PC-3 (cell line): ENCODE measurements around the gene BEX5. TPM values are rescaled to one million over a fixed set of nuclear protein-coding genes. Genes with fewer than 3 reads are reported as not detected.
"Not testable (repeated sequence)": the region's sequence is repeated elsewhere in the genome, so short reads cannot be mapped to it uniquely, and the experiment has no call there.

ENCODE experiments used
- ATAC-seq: fragments of 200-7000 bp; cut with Tn5 transposase; 2 replicates; pipeline ENCODE4 v1.9.1; 2020; ENCODE audit warnings: mild to moderate bottlenecking, moderate library complexity
- BruUV-seq: library from RNA; stranded (reverse); fragments of 400-500 nt; replicated peaks from 2 replicates; lab custom pipeline; 2021; lab: Mats Ljungman, UMichigan
- CTCF ChIA-PET: fragments of 300-600 bp; sonication (Branson Sonifier 250); formaldehyde crosslinking; loops from one replicate; lab custom pipeline; 2022; ENCODE audit warnings: antibody characterized with exemption; lab: Charles Lee
- POLR2A ChIA-PET: fragments of 300-600 bp; sonication (Branson Sonifier 250); formaldehyde crosslinking; loops from one replicate; lab custom pipeline; 2022; ENCODE audit warnings: antibody characterized with exemption; ENCODE audit not compliant: unreplicated experiment; lab: Charles Lee
- DNase-seq: peaks from one replicate; pipeline ENCODE4 v3.0.0-alpha.2; 2015
- H2AFZ ChIP-seq: fragments of 300-600 bp; sonication (generic); 2 replicates; pipeline ENCODE4 v1.6.0; 2016; ENCODE audit warnings: antibody characterized with exemption, low read length
- H3F3A ChIP-seq: fragments of 300-600 bp; sonication (generic); one replicate; pipeline ENCODE4 v1.6.0; 2017; ENCODE audit warnings: antibody characterized with exemption, low read length, control low read depth, mild to moderate bottlenecking; ENCODE audit not compliant: unreplicated experiment
- H3K27ac ChIP-seq: fragments of 300-600 bp; sonication (generic); 2 replicates; pipeline ENCODE4 v1.5.1; 2016; ENCODE audit warnings: mild to moderate bottlenecking, low read length
- H3K27me3 ChIP-seq: fragments of 300-600 bp; sonication (generic); 2 replicates; pipeline ENCODE4 v1.6.1; 2016; ENCODE audit warnings: low read length, mixed read lengths
- H3K36me3 ChIP-seq: fragments of 300-600 bp; sonication (generic); 2 replicates; pipeline ENCODE4 v1.6.1; 2016; ENCODE audit warnings: low read depth, mixed run types, low read length, mixed read lengths
- H3K4me1 ChIP-seq: fragments of 300-600 bp; sonication (generic); 2 replicates; pipeline ENCODE4 v1.5.1; 2016; ENCODE audit warnings: low read length; ENCODE audit not compliant: insufficient read depth
- H3K4me2 ChIP-seq: fragments of 300-600 bp; sonication (generic); 2 replicates; pipeline ENCODE4 v1.6.0; 2016; ENCODE audit warnings: low read length
- H3K4me3 ChIP-seq: fragments of 300-600 bp; sonication (generic); 2 replicates; pipeline ENCODE4 v1.5.1; 2016; ENCODE audit warnings: mild to moderate bottlenecking, low read length, mixed read lengths
- H3K79me2 ChIP-seq: fragments of 300-600 bp; sonication (generic); 2 replicates; pipeline ENCODE4 v1.6.1; 2017; ENCODE audit warnings: low read length, mixed read lengths
- H3K9ac ChIP-seq: fragments of 300-600 bp; sonication (generic); 2 replicates; pipeline ENCODE4 v1.6.0; 2016; ENCODE audit warnings: mild to moderate bottlenecking, low read length
- H3K9me2 ChIP-seq: fragments of 300-600 bp; sonication (generic); replicated peaks from 2 replicates; pipeline ENCODE4 v1.6.1; 2016; ENCODE audit warnings: mixed run types, low read length, mixed read lengths
- H3K9me3 ChIP-seq: fragments of 300-600 bp; sonication (generic); 2 replicates; pipeline ENCODE4 v1.6.1; 2016; ENCODE audit warnings: low read length, mixed read lengths
- H4K20me1 ChIP-seq: fragments of 300-600 bp; sonication (generic); 2 replicates; pipeline ENCODE4 v1.6.1; 2016; ENCODE audit warnings: low read length, mixed read lengths
- EZH2 ChIP-seq: fragments of 300-600 bp; sonication (generic); IDR thresholded peaks from one replicate; pipeline ENCODE4 v1.6.1; 2017; ENCODE audit warnings: antibody characterized with exemption, mild to moderate bottlenecking, low read length; ENCODE audit not compliant: unreplicated experiment
- EZH2phosphoT487 ChIP-seq: fragments of 300-600 bp; sonication (generic); IDR thresholded peaks from 2 replicates; pipeline ENCODE4 v1.6.1; 2018; ENCODE audit warnings: mild to moderate bottlenecking, antibody characterized with exemption, low read length, borderline replicate concordance
- intact Hi-C: fragments of 100-400 bp; cut with micrococcal nuclease; formaldehyde crosslinking; loops from 2 replicates; pipeline ENCODE4 v1.9.0; 2023
- total RNA-seq: library from RNA; depleted of rRNA; stranded (reverse); fragments of >200 nt; gene quantifications from 2 replicates; pipeline ENCODE4 v1.2.3, GENCODE V29; 2014
- TF ChIP-seq, protein P1 (sequence below): fragments of 300-600 bp; sonication (generic); conservative IDR thresholded peaks from 2 replicates; pipeline ENCODE4 v1.5.1; 2017; ENCODE audit warnings: antibody characterized with exemption, low read depth, mild to moderate bottlenecking, low read length

BEX5 gene
- total RNA-seq, 1 experiment from 2014 or later, result 0.18 TPM

GRCh38 chrX:102125436-102125835, 30.3 kb downstream of the BEX5 start, which contains the start of gene TCEAL2:
Gene TCEAL2 (plus strand): TSS chrX:102125679. CDS start chrX:102126831, 1,152 bp downstream.
- BruUV-seq, H3K9me2 ChIP-seq, DNase-seq, H3K27ac ChIP-seq, ATAC-seq, POLR2A ChIA-PET, H3F3A ChIP-seq, H3K79me2 ChIP-seq, H3K27me3 ChIP-seq, H3K4me3 ChIP-seq, H3K4me2 ChIP-seq, H3K36me3 ChIP-seq, H2AFZ ChIP-seq, H4K20me1 ChIP-seq, CTCF ChIA-PET, H3K9ac ChIP-seq, H3K9me3 ChIP-seq, H3K4me1 ChIP-seq: not testable (repeated sequence)
- intact Hi-C loops, result loop anchor here (10.0 kb wide), 1 partner anchor 739 kb away; no protein-coding TSS in a partner anchor

DNA sequence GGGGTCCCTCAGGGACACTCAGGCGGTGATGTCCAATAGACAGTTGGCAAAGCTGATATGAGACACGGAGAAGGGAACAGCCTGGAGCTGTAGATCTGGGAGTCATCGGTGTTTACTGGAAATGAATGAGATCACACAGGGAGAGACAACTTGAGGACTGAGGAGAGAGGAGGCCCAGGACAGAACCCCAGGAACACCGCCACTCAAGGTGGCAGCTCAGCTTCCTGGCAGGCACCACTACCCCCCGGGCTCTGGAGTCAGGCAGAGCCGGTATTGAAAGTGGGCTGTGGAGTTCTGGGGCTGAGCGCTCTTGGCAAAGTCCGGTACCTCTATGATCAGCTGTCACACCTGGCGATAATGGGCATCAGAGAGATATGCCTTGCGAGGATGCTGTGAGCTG, 30.8 kb downstream of the BEX5 start:
- POLR2A ChIA-PET, H3K9me3 ChIP-seq, H3K9me2 ChIP-seq, H2AFZ ChIP-seq, ATAC-seq, H3K4me3 ChIP-seq, H3K27me3 ChIP-seq, H3F3A ChIP-seq, H3K4me2 ChIP-seq, H3K27ac ChIP-seq, H3K36me3 ChIP-seq, CTCF ChIA-PET, H3K9ac ChIP-seq, H4K20me1 ChIP-seq, DNase-seq, H3K79me2 ChIP-seq, BruUV-seq, H3K4me1 ChIP-seq: not testable (repeated sequence)
- intact Hi-C loops, result loop anchor here (10.0 kb wide), 1 partner anchor 740 kb away; no protein-coding TSS in a partner anchor

- POLR2A ChIA-PET, result no interaction called here
- ATAC-seq, result no peak
- CTCF ChIA-PET, result no interaction called here
Observed at GRCh38 chrX:102115748-102116147, 40.0 kb downstream of the BEX5 start.

GRCh38 chrX:102113367-102113766, 42.4 kb downstream of the BEX5 start:
- no TSS peak for BruUV-seq
- no peak overlapping the region for H3K4me3 ChIP-seq
- H3K9ac ChIP-seq, result no peak overlapping the region
- H3K4me1 ChIP-seq, result no peaks in the 10 kb centered on the region
- TF ChIP-seq EZH2phosphoT487 (no peak), EZH2 (no peak)
- TF ChIP-seq, protein P1, sequence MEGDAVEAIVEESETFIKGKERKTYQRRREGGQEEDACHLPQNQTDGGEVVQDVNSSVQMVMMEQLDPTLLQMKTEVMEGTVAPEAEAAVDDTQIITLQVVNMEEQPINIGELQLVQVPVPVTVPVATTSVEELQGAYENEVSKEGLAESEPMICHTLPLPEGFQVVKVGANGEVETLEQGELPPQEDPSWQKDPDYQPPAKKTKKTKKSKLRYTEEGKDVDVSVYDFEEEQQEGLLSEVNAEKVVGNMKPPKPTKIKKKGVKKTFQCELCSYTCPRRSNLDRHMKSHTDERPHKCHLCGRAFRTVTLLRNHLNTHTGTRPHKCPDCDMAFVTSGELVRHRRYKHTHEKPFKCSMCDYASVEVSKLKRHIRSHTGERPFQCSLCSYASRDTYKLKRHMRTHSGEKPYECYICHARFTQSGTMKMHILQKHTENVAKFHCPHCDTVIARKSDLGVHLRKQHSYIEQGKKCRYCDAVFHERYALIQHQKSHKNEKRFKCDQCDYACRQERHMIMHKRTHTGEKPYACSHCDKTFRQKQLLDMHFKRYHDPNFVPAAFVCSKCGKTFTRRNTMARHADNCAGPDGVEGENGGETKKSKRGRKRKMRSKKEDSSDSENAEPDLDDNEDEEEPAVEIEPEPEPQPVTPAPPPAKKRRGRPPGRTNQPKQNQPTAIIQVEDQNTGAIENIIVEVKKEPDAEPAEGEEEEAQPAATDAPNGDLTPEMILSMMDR, result no peak
- ChIA-PET POLR2A (no interaction called here), CTCF (no interaction called here)
- no peaks in the 10 kb centered on the region for H3K9me2 ChIP-seq
- no peaks in the 10 kb centered on the region for H3F3A ChIP-seq
- no peak for ATAC-seq
- H2AFZ ChIP-seq, result no peak overlapping the region
- DNase-seq, result no peak
- H3K79me2 ChIP-seq, result no peaks in the 10 kb centered on the region
- H3K36me3 ChIP-seq, result no peaks in the 10 kb centered on the region
- H3K27ac ChIP-seq, result no peak overlapping the region
- H3K9me3 ChIP-seq, result no peaks in the 10 kb centered on the region
- intact Hi-C loops, result no loop called here
- no peaks in the 10 kb centered on the region for H3K27me3 ChIP-seq
- no peak overlapping the region for H3K4me2 ChIP-seq
- no peaks in the 10 kb centered on the region for H4K20me1 ChIP-seq

More at GRCh38 chrX:102115748-102116147, 40.0 kb downstream of the BEX5 start:
- Histone ChIP-seq H3K9me2 (no peaks in the 10 kb centered on the region), H3K27me3 (no peaks in the 10 kb centered on the region), H3K36me3 (no peaks in the 10 kb centered on the region), H3K27ac (no peak overlapping the region), H3K9me3 (no peaks in the 10 kb centered on the region), H3K9ac (no peak overlapping the region), H2AFZ (no peak overlapping the region), H3F3A (no peaks in the 10 kb centered on the region), H3K4me2 (no peak overlapping the region), H3K4me1 (no peaks in the 10 kb centered on the region), H3K79me2 (no peaks in the 10 kb centered on the region), H4K20me1 (no peaks in the 10 kb centered on the region), H3K4me3 (no peak overlapping the region)
- intact Hi-C loops, result no loop called here
- TF ChIP-seq, protein P1, result no peak
- TF ChIP-seq EZH2phosphoT487 (no peak), EZH2 (no peak)
- no peak for DNase-seq
- no TSS peak for BruUV-seq
